NB4 (cell line): ENCODE results near the gene IGSF8.

Experiments used
- CTCF ChIP-seq: IDR thresholded peaks from one replicate; pipeline ENCODE4 v1.5.1; 2012; ENCODE audit warnings: low read depth, low read length
- MYC ChIP-seq: IDR thresholded peaks from 2 replicates; pipeline ENCODE4 v1.6.1; 2011; ENCODE audit warnings: low read depth, low read length
- POLR2A ChIP-seq: IDR thresholded peaks from 2 replicates; pipeline ENCODE4 v1.6.1; 2011; ENCODE audit warnings: mild to moderate bottlenecking; ENCODE audit not compliant: insufficient read length; ENCODE audit errors: extremely low read depth
- TF ChIP-seq, protein P1 (sequence below): IDR thresholded peaks from 2 replicates; pipeline ENCODE4 v1.6.1; 2011; ENCODE audit warnings: low read depth, low read length

GRCh38 chr1:160047111-160047991 is 51.1 kb downstream of the IGSF8 start:
- no peak for TF ChIP-seq CTCF
- no peak for TF ChIP-seq POLR2A
- TF ChIP-seq, protein P1, sequence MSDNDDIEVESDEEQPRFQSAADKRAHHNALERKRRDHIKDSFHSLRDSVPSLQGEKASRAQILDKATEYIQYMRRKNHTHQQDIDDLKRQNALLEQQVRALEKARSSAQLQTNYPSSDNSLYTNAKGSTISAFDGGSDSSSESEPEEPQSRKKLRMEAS: no peak
- TF ChIP-seq MYC: no peak
